Kidney epithelial cell (primary cell): ENCODE data around the gene SRPK2. TPM values are rescaled to one million over a fixed set of nuclear protein-coding genes. Genes with fewer than 3 reads are reported as not detected.

Experiments
- DNase-seq: peaks from one replicate; pipeline ENCODE4 v3.0.0-alpha.2; 2010; ENCODE audit warnings: low read depth
- H3K27me3 ChIP-seq: 2 replicates; pipeline ENCODE4 v1.6.0; 2011; ENCODE audit warnings: low read length; ENCODE audit not compliant: control insufficient read depth, insufficient read depth
- H3K36me3 ChIP-seq: 2 replicates; pipeline ENCODE4 v1.5.1; 2011; ENCODE audit warnings: low read length; ENCODE audit not compliant: control insufficient read depth, insufficient read depth
- H3K4me3 ChIP-seq: 2 replicates; pipeline ENCODE4 v1.5.1; 2011; ENCODE audit warnings: low read depth, mild to moderate bottlenecking, control low read depth, low read length
- CTCF ChIP-seq: IDR thresholded peaks from 2 replicates; pipeline ENCODE4 v1.5.1; 2011; ENCODE audit warnings: mild to moderate bottlenecking, moderate library complexity, low read length, control low read depth, inconsistent platforms; ENCODE audit not compliant: insufficient read depth, poor library complexity, severe bottlenecking
- total RNA-seq: library from RNA; depleted of rRNA; stranded (reverse); fragments of >200 nt; gene quantifications from 2 replicates; pipeline ENCODE4 v1.2.3, GENCODE V29; 2015

The SRPK2 gene
- total RNA-seq, 1 donor from 2014 or later: 33.9 TPM

- Histone ChIP-seq H3K36me3 (no peaks in the 10 kb centered on the region), H3K27me3 (no peaks in the 10 kb centered on the region), H3K4me3 (no peak overlapping the region)
- DNase-seq: no peak
- TF ChIP-seq CTCF: no peak
Observed at GRCh38 chr7:105257338-105257737, 131.4 kb downstream of the SRPK2 start.

- no peaks in the 10 kb centered on the region for H3K27me3 ChIP-seq
- no peaks in the 10 kb centered on the region for H3K36me3 ChIP-seq
- TF ChIP-seq CTCF: no peak
- H3K4me3 ChIP-seq: no peak overlapping the region
- DNase-seq: no peak
Observed at GRCh38 chr7:105256761-105257231, 131.9 kb downstream of the SRPK2 start.

GRCh38 chr7:105250706-105251105 is 138.0 kb downstream of the SRPK2 start:
- H3K4me3 ChIP-seq: no peak overlapping the region
- no peaks in the 10 kb centered on the region for H3K27me3 ChIP-seq
- H3K36me3 ChIP-seq: no peaks in the 10 kb centered on the region
- no peak for DNase-seq
- TF ChIP-seq CTCF: no peak

GRCh38 chr7:105250239-105250638 is 138.5 kb downstream of the SRPK2 start:
- DNase-seq: no peak
- no peak for TF ChIP-seq CTCF
- Histone ChIP-seq H3K27me3 (no peaks in the 10 kb centered on the region), H3K36me3 (no peaks in the 10 kb centered on the region), H3K4me3 (no peak overlapping the region)

- DNase-seq: no peak
- no peak for TF ChIP-seq CTCF
- Histone ChIP-seq H3K36me3 (no peaks in the 10 kb centered on the region), H3K27me3 (no peaks in the 10 kb centered on the region), H3K4me3 (no peak overlapping the region)
Observed at GRCh38 chr7:105249216-105249615, 139.5 kb downstream of the SRPK2 start.

GRCh38 chr7:105246679-105247078 is 142.0 kb downstream of the SRPK2 start:
- H3K36me3 ChIP-seq: no peaks in the 10 kb centered on the region
- no peak for TF ChIP-seq CTCF
- H3K27me3 ChIP-seq: no peaks in the 10 kb centered on the region
- no peak overlapping the region for H3K4me3 ChIP-seq
- no peak for DNase-seq
